Calu3 (cell line): ENCODE measurements around the gene STK10. TPM values are rescaled to one million over a fixed set of nuclear protein-coding genes. Genes with fewer than 3 reads are reported as not detected.

Experiments
- BruUV-seq: library from RNA; stranded (reverse); fragments of 400-500 nt; replicated peaks from 2 replicates; lab custom pipeline; 2021; lab: Mats Ljungman, UMichigan
- CTCF ChIA-PET: fragments of 300-600 bp; sonication (Branson Sonifier 250); formaldehyde crosslinking; loops from one replicate; lab custom pipeline; 2022; ENCODE audit warnings: antibody characterized with exemption; lab: Charles Lee
- DNase-seq: peaks from one replicate; pipeline ENCODE4 v3.0.0; 2022
- H3K27ac Mint-ChIP-seq: one replicate; pipeline ENCODE4 v1.8.0; 2022; ENCODE audit warnings: mixed read lengths; ENCODE audit not compliant: unreplicated experiment
- H3K27me3 Mint-ChIP-seq: one replicate; pipeline ENCODE4 v1.8.0; 2022; ENCODE audit warnings: mixed read lengths; ENCODE audit not compliant: unreplicated experiment
- H3K36me3 Mint-ChIP-seq: one replicate; pipeline ENCODE4 v1.8.0; 2022; ENCODE audit warnings: mild to moderate bottlenecking, moderate library complexity, mixed read lengths; ENCODE audit not compliant: insufficient read depth, unreplicated experiment
- H3K4me1 Mint-ChIP-seq: one replicate; pipeline ENCODE4 v1.8.0; 2022; ENCODE audit warnings: mild to moderate bottlenecking, low read depth, mixed read lengths; ENCODE audit not compliant: unreplicated experiment
- H3K4me3 Mint-ChIP-seq: one replicate; pipeline ENCODE4 v1.8.0; 2022; ENCODE audit warnings: mild to moderate bottlenecking, low read depth, moderate library complexity, mixed read lengths; ENCODE audit not compliant: unreplicated experiment
- H3K9me3 Mint-ChIP-seq: one replicate; pipeline ENCODE4 v1.8.0; 2022; ENCODE audit warnings: low read depth, mixed read lengths; ENCODE audit not compliant: unreplicated experiment
- intact Hi-C: fragments of 100-400 bp; cut with micrococcal nuclease; formaldehyde crosslinking; loops from one replicate; pipeline ENCODE4 v1.10.0; 2022; ENCODE audit not compliant: unreplicated experiment
- total RNA-seq: library from RNA; stranded (reverse); gene quantifications from 2 replicates; pipeline ENCODE4 v1.2.3, GENCODE V29; 2022
- TF ChIP-seq, protein P1 (sequence below): fragments of 200-600 bp; IDR thresholded peaks from one replicate; pipeline ENCODE4 v1.8.0; 2022; ENCODE audit warnings: antibody characterized with exemption; ENCODE audit not compliant: unreplicated experiment

Gene STK10
- total RNA-seq, 1 experiment from 2014 or later, result 27.4 TPM

DNA sequence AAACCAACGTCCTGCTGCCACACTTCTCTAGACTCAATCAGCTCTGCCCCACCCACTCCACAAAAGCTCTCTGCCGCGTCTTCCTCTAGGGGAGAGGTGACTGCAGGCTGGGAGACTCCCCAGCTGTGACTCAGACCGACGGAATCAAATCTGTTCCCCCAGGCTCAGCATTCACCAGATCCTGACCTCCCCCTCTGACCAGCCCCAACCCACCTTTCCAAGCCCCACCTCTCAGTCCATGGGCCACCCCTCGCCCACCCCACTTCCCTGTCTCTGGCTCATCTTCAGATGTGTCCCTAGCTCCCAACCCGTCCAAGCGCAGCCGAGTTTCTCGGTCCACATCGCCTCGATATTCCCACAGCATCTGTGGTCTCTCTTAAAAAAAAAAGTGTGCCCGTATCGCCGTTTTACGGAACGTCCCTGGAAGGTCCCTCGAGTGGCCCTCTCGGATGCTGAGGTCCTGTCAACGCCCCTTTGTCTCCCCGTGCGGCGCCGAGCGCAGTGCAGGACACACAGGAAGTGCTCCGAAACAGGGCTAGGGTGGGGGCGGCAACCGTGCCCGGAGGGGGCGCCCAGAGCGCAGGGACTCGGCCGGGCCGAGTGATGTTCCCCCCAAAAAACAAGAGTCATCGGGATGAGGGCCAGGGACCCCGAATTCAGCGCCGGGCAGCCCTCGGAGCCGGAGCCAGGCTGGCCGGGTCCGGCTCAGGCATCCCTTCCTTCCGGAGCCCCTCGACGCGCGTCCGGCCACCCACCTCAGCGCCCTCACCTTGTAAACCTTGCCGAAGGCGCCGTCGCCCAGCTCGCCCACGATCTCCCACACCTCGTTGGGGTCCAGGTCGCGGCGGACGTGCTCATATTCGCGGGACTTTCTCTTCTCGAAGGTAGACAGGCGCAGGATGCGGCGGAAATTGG is 649 bp downstream of the STK10 start:
- CTCF ChIA-PET, result interaction anchor here (0.8 to 1.7 kb wide), 9 partner anchors 11 to 275 kb away, joined by 3 to 8 read pairs (median 5); partner anchors contain the start of gene UBTD2
- peak overlapping the region; percentile 71 for H3K27ac Mint-ChIP-seq
- H3K36me3 Mint-ChIP-seq, result peaks cover 29% of the 10 kb centered on the region
- BruUV-seq, result no TSS peak
- TF ChIP-seq, protein P1, sequence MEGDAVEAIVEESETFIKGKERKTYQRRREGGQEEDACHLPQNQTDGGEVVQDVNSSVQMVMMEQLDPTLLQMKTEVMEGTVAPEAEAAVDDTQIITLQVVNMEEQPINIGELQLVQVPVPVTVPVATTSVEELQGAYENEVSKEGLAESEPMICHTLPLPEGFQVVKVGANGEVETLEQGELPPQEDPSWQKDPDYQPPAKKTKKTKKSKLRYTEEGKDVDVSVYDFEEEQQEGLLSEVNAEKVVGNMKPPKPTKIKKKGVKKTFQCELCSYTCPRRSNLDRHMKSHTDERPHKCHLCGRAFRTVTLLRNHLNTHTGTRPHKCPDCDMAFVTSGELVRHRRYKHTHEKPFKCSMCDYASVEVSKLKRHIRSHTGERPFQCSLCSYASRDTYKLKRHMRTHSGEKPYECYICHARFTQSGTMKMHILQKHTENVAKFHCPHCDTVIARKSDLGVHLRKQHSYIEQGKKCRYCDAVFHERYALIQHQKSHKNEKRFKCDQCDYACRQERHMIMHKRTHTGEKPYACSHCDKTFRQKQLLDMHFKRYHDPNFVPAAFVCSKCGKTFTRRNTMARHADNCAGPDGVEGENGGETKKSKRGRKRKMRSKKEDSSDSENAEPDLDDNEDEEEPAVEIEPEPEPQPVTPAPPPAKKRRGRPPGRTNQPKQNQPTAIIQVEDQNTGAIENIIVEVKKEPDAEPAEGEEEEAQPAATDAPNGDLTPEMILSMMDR, result no peak
- peak overlapping the region; percentile 81 for H3K4me3 Mint-ChIP-seq
- no peaks in the 10 kb centered on the region for H3K9me3 Mint-ChIP-seq
- H3K4me1 Mint-ChIP-seq, result peaks cover 20% of the 10 kb centered on the region
- H3K27me3 Mint-ChIP-seq, result peaks cover 15% of the 10 kb centered on the region
- peak; percentile 60 for DNase-seq
- intact Hi-C loops, result loop anchor here (1.0 to 5.0 kb wide), 3 partner anchors 80 to 275 kb away; partner anchors contain the start of gene UBTD2

DNA sequence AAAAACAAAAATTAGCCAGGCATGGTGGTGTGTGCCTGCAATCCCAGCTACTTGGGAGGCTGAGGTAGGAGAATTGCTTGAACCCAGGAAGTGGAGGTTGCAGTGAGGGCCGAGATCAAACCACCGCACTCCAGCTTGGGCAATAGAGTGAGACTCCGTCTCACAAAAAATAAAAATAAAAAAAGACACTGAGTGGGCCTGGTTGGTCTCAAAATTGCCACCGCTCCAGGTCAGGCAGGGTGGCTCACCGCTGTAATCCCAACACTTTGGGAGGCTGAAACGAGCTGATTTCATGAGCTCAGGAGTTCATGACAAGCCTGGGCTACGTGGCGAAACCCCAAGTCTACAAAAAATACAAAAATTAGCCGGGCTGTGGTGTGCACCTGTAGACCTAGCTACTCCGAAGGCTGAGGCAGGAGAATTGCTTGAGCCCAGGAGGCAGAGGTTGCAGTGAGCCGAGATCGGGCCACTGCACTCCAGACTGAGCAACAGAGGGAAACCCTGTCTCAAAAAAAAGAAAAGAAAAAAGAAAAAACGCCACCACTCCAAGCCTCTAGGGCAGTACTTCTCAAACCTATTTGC is 1.8 kb downstream of the STK10 start:
- peak overlapping the region; percentile 81 for H3K4me3 Mint-ChIP-seq
- DNase-seq, result no peak
- H3K27me3 Mint-ChIP-seq, result peaks cover 15% of the 10 kb centered on the region
- TF ChIP-seq, protein P1, result no peak
- H3K36me3 Mint-ChIP-seq, result peaks cover 29% of the 10 kb centered on the region
- no peak overlapping the region for H3K27ac Mint-ChIP-seq
- BruUV-seq, result no TSS peak
- intact Hi-C loops, result loop anchor here (5.0 kb wide), 2 partner anchors 96 to 274 kb away; partner anchors contain the start of gene UBTD2
- CTCF ChIA-PET, result interaction anchor here (0.6 to 1.7 kb wide), 5 partner anchors 13 to 274 kb away, joined by 3 to 5 read pairs (median 4); no protein-coding TSS in a partner anchor
- H3K4me1 Mint-ChIP-seq, result peaks cover 20% of the 10 kb centered on the region
- H3K9me3 Mint-ChIP-seq, result no peaks in the 10 kb centered on the region

DNA sequence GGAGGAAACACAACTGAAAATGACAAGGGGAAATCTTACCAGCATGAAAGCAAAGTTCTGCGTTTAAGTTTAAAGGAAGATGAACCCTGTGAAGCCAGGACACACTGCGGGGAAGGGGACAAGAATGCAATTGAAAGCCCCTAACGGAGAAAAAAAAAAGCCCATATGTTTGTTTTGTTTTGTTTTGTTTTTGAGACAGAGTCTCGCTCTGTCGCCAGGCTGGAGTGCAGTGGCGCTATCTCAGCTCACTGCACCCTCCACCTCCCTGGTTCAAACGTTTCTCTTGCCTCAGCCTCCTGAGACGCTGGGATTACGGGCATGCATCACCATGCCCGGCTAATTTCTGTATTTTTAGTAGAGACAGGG is 2.9 kb downstream of the STK10 start:
- CTCF ChIA-PET, result no interaction called here
- no peaks in the 10 kb centered on the region for H3K9me3 Mint-ChIP-seq
- intact Hi-C loops, result loop anchor here (5.0 kb wide), 2 partner anchors 97 to 273 kb away; partner anchors contain the start of gene UBTD2
- no peak overlapping the region for H3K4me3 Mint-ChIP-seq
- peaks cover 20% of the 10 kb centered on the region for H3K4me1 Mint-ChIP-seq
- no TSS peak for BruUV-seq
- TF ChIP-seq, protein P1, result no peak
- H3K27ac Mint-ChIP-seq, result no peak overlapping the region
- peaks cover 29% of the 10 kb centered on the region for H3K36me3 Mint-ChIP-seq
- DNase-seq, result no peak
- peaks cover 12% of the 10 kb centered on the region for H3K27me3 Mint-ChIP-seq

DNA sequence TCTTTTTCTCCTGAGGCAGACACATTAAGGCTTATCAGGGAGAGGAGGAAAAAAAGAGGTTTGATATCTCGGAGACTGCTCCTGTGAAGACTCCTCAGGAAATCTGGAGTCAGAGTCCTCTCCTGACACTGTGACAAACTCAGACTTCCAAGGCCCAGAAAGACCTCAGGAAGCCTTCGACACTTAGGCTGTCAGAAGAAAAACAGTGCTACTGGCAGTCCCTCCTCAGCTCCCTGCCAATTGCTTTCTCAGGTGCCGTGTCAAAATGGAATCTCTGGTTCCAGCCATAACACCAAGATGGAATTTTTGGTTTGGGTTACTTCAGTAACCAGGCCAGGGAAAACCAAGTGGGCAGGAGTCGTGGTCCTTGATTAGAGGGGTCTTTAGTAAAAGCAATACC is 4.1 kb downstream of the STK10 start:
- no peaks in the 10 kb centered on the region for H3K9me3 Mint-ChIP-seq
- intact Hi-C loops, result no loop called here
- CTCF ChIA-PET, result interaction anchor here (1.0 kb wide), 1 partner anchor 40 kb away, joined by 4 read pairs; no protein-coding TSS in a partner anchor
- H3K4me3 Mint-ChIP-seq, result no peak overlapping the region
- peaks cover 11% of the 10 kb centered on the region for H3K4me1 Mint-ChIP-seq
- H3K27ac Mint-ChIP-seq, result no peak overlapping the region
- TF ChIP-seq, protein P1, result no peak
- H3K36me3 Mint-ChIP-seq, result peaks cover 29% of the 10 kb centered on the region
- no TSS peak for BruUV-seq
- DNase-seq, result no peak
- no peaks in the 10 kb centered on the region for H3K27me3 Mint-ChIP-seq
